ENCODE measurements around the gene HLF.
A peak's percentile ranks its signal among the peaks of the same experiment; 100 is the strongest.

HLF gene

DNA sequence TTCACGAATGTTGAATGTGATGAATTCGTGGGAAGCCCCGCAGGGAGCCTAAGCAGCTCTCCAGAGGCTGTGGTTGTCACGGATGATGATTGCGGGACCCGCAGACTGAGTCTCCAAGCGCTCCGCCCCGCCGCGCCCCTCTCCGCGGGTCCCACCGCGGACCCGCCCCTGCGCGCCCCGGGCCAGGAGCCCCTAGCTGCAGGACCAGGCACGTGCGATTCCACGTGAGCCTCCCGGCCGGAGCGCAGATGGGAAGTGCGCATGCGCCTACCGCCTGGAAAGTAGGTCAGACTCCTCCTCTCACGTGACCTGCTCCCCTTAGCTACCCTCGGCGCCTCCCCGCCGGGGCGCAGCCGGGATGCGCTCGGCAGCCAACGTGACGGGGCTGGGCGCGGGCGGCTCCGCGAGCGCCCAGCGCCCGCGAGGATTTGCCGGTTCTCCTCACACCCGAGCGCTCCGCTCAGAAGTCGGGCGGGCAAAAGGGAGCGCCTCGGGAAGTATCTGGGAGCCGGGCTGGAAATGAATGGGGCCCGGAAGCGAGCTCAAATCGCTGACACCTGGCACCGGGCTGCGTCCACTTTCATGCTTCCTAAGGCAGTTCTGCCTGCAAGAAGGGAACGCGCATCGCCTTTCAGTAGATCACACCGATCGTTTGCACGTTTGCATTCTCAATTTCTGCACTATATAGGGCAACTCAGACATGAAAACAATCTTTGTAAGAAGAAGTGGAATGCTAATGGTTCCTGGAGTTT, 26.4 kb upstream of the HLF start:
- H3K27ac Mint-ChIP-seq = peak overlapping the region; percentile 77
- peaks cover 31% of the 10 kb centered on the region for H3K27me3 Mint-ChIP-seq

GRCh38 chr17:55238931-55239297, 25.8 kb upstream of the HLF start:
- no peak for DNase-seq
- no peaks in the 10 kb centered on the region for H3K9me3 Mint-ChIP-seq
- H3K4me1 Mint-ChIP-seq = peaks cover 18% of the 10 kb centered on the region
- peak overlapping the region; percentile 77 for H3K27ac Mint-ChIP-seq
- H3K27me3 Mint-ChIP-seq = peaks cover 31% of the 10 kb centered on the region
- H3K4me3 Mint-ChIP-seq = peak overlapping the region; percentile 77
- CTCF ChIA-PET = interaction anchor here (0.7 to 1.3 kb wide), 4 partner anchors 10 to 371 kb away, joined by 3 to 4 read pairs (median 3); no protein-coding TSS in a partner anchor
- no peaks in the 10 kb centered on the region for H3K36me3 Mint-ChIP-seq

More for the DNA sequence above, 26.4 kb upstream of the HLF start:
- Mint-ChIP-seq H3K9me3 (no peaks in the 10 kb centered on the region), H3K4me1 (peaks cover 18% of the 10 kb centered on the region), H3K36me3 (no peaks in the 10 kb centered on the region), H3K4me3 (peak overlapping the region; percentile 77)
- peak; percentile 86 for DNase-seq
- CTCF ChIA-PET = interaction anchor here (0.7 to 1.8 kb wide), 6 partner anchors 9 to 372 kb away, joined by 3 to 5 read pairs (median 3); no protein-coding TSS in a partner anchor

DNA sequence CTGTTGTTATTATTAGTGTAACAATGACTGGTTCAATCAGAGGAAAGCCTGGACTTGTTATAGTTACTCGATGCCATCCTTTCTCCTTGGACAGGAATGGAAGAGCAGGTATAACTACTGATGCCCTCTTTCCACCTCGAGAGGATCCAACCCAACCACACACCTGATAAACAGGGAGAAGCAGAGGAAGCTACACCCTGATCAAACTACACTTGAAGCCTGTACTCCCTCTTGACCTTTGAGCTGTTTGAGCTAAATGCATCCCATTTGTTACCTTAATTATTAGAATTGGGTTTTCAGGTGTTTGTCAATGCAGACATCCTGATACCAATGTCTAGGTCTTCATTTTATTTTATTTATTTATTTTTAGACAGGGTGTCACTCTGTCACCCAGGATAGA, 23.7 kb upstream of the HLF start:
- Mint-ChIP-seq H3K4me3 (no peak overlapping the region), H3K27me3 (peaks cover 37% of the 10 kb centered on the region), H3K27ac (no peak overlapping the region), H3K36me3 (no peaks in the 10 kb centered on the region), H3K4me1 (peaks cover 18% of the 10 kb centered on the region), H3K9me3 (no peaks in the 10 kb centered on the region)
- no peak for DNase-seq
- CTCF ChIA-PET = no interaction called here

GRCh38 chr17:55242476-55242875, 22.3 kb upstream of the HLF start:
- peaks cover 40% of the 10 kb centered on the region for H3K27me3 Mint-ChIP-seq
- no peak overlapping the region for H3K4me3 Mint-ChIP-seq
- no peaks in the 10 kb centered on the region for H3K36me3 Mint-ChIP-seq
- H3K4me1 Mint-ChIP-seq = peaks cover 12% of the 10 kb centered on the region
- no peak for DNase-seq
- no peak overlapping the region for H3K27ac Mint-ChIP-seq
- CTCF ChIA-PET = interaction anchor here (1.1 kb wide), 1 partner anchor 274 kb away, joined by 3 read pairs; no protein-coding TSS in a partner anchor
- H3K9me3 Mint-ChIP-seq = no peaks in the 10 kb centered on the region

DNA sequence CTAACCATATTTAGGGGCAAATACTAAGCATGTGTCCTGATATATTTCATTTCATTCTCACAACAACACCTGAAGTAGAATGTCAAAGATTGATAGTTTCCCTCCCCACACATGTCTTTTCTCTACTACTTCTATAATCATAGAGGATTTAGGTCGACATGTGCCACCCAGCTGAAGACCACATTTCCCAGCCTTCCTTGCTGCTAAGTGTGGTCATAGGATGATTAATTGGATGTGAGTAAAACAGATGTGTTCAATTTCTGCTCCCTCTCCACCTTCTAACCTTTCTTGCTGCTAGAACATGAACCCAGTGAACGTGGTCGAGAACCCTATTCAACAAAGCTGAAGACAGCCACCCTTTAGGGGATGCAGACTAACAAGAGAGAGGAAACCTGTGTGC, 18.8 kb upstream of the HLF start:
- no peak overlapping the region for H3K27ac Mint-ChIP-seq
- H3K27me3 Mint-ChIP-seq = peaks cover 27% of the 10 kb centered on the region
- no peak overlapping the region for H3K4me3 Mint-ChIP-seq
- CTCF ChIA-PET = interaction anchor here (1.1 kb wide), 1 partner anchor 18 kb away, joined by 3 read pairs; the partner anchor contains the start of gene HLF
- H3K36me3 Mint-ChIP-seq = no peaks in the 10 kb centered on the region
- no peaks in the 10 kb centered on the region for H3K9me3 Mint-ChIP-seq
- no peaks in the 10 kb centered on the region for H3K4me1 Mint-ChIP-seq
- no peak for DNase-seq

GRCh38 chr17:55246583-55246982, 18.2 kb upstream of the HLF start:
- Mint-ChIP-seq H3K36me3 (no peaks in the 10 kb centered on the region), H3K27me3 (peaks cover 24% of the 10 kb centered on the region), H3K27ac (no peak overlapping the region), H3K9me3 (no peaks in the 10 kb centered on the region), H3K4me3 (no peak overlapping the region), H3K4me1 (no peaks in the 10 kb centered on the region)
- DNase-seq = no peak
- CTCF ChIA-PET = interaction anchor here (1.1 kb wide), 1 partner anchor 18 kb away, joined by 3 read pairs; the partner anchor contains the start of gene HLF

GRCh38 chr17:55248077-55248476, 16.7 kb upstream of the HLF start:
- no peaks in the 10 kb centered on the region for H3K4me1 Mint-ChIP-seq
- no peak overlapping the region for H3K4me3 Mint-ChIP-seq
- no peak overlapping the region for H3K27ac Mint-ChIP-seq
- peaks cover 21% of the 10 kb centered on the region for H3K27me3 Mint-ChIP-seq
- no peaks in the 10 kb centered on the region for H3K36me3 Mint-ChIP-seq
- no peak for DNase-seq
- no peaks in the 10 kb centered on the region for H3K9me3 Mint-ChIP-seq
- CTCF ChIA-PET = no interaction called here

- Mint-ChIP-seq H3K36me3 (no peaks in the 10 kb centered on the region), H3K27me3 (peaks cover 19% of the 10 kb centered on the region), H3K9me3 (no peaks in the 10 kb centered on the region), H3K4me1 (no peaks in the 10 kb centered on the region), H3K27ac (no peak overlapping the region), H3K4me3 (no peak overlapping the region)
- DNase-seq = no peak
- CTCF ChIA-PET = no interaction called here
Measured at GRCh38 chr17:55249861-55250260, 14.9 kb upstream of the HLF start.

DNA sequence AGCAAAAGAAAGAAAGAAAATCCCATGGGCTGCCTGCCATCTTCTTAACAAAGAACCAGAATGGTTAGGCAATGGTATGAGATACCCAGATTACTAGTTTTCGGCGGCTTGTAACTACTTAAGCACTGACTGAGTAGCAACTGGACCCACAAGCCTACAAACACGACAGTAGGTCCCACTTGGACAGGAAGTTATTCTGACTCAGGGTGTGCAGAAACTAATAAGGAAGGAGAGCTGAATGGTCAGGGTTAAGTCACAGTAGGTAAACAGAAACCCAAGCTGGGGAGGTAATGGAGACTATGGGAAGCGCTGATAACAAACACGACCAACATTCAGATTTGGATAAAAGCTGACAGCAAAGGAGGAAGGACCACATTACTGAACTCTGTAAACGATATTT, 10.4 kb upstream of the HLF start:
- Mint-ChIP-seq H3K4me1 (no peaks in the 10 kb centered on the region), H3K4me3 (no peak overlapping the region), H3K9me3 (no peaks in the 10 kb centered on the region), H3K27me3 (peaks cover 26% of the 10 kb centered on the region), H3K27ac (no peak overlapping the region), H3K36me3 (no peaks in the 10 kb centered on the region)
- no peak for DNase-seq
- CTCF ChIA-PET = interaction anchor here (1.2 kb wide), 1 partner anchor 258 kb away, joined by 3 read pairs; no protein-coding TSS in a partner anchor

DNA sequence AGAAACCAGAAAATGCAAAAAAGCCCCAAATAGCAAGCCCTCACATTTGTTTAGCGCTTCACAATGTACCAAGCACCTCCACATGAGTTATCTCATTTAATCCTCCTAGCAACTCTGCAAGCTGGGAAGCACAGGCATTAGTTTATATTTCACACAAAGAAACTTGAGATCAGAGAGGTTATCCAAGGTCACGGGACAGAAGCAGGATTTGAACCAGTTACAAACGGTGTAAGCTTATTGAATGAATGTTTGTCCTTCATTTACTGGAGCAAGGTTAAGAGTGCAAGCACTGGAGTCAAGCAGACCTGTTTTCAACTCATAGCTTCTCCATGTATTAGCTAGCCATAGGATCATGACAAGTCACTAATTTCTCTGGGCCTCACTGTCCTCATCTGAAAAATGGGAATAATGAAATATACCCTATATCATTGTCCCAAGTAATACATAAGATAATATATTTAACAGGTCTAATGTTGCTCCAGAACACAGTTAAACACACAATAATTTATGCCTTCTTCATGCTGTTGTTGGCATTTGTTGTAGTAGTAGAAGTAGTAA, 6.1 kb upstream of the HLF start:
- CTCF ChIA-PET = no interaction called here

GRCh38 chr17:55259684-55260111, 5.1 kb upstream of the HLF start:
- H3K9me3 Mint-ChIP-seq = peaks cover 2% of the 10 kb centered on the region
- H3K27ac Mint-ChIP-seq = no peak overlapping the region
- CTCF ChIA-PET = no interaction called here
- no peak for DNase-seq
- H3K36me3 Mint-ChIP-seq = no peaks in the 10 kb centered on the region
- peaks cover 64% of the 10 kb centered on the region for H3K27me3 Mint-ChIP-seq
- peaks cover 14% of the 10 kb centered on the region for H3K4me1 Mint-ChIP-seq
- H3K4me3 Mint-ChIP-seq = no peak overlapping the region

More for the DNA sequence above, 6.1 kb upstream of the HLF start:
- no peak for DNase-seq
- peaks cover 4% of the 10 kb centered on the region for H3K4me1 Mint-ChIP-seq
- peaks cover 54% of the 10 kb centered on the region for H3K27me3 Mint-ChIP-seq
- no peak overlapping the region for H3K27ac Mint-ChIP-seq
- peaks cover 2% of the 10 kb centered on the region for H3K9me3 Mint-ChIP-seq
- no peak overlapping the region for H3K4me3 Mint-ChIP-seq
- no peaks in the 10 kb centered on the region for H3K36me3 Mint-ChIP-seq

GRCh38 chr17:55261311-55261710, 3.4 kb upstream of the HLF start:
- no peak overlapping the region for H3K4me3 Mint-ChIP-seq
- peaks cover 20% of the 10 kb centered on the region for H3K4me1 Mint-ChIP-seq
- H3K27ac Mint-ChIP-seq = no peak overlapping the region
- H3K9me3 Mint-ChIP-seq = peaks cover 2% of the 10 kb centered on the region
- CTCF ChIA-PET = interaction anchor here (0.6 kb wide), 1 partner anchor 21 kb away, joined by 3 read pairs; no protein-coding TSS in a partner anchor
- DNase-seq = no peak
- peaks cover 66% of the 10 kb centered on the region for H3K27me3 Mint-ChIP-seq
- no peaks in the 10 kb centered on the region for H3K36me3 Mint-ChIP-seq

DNA sequence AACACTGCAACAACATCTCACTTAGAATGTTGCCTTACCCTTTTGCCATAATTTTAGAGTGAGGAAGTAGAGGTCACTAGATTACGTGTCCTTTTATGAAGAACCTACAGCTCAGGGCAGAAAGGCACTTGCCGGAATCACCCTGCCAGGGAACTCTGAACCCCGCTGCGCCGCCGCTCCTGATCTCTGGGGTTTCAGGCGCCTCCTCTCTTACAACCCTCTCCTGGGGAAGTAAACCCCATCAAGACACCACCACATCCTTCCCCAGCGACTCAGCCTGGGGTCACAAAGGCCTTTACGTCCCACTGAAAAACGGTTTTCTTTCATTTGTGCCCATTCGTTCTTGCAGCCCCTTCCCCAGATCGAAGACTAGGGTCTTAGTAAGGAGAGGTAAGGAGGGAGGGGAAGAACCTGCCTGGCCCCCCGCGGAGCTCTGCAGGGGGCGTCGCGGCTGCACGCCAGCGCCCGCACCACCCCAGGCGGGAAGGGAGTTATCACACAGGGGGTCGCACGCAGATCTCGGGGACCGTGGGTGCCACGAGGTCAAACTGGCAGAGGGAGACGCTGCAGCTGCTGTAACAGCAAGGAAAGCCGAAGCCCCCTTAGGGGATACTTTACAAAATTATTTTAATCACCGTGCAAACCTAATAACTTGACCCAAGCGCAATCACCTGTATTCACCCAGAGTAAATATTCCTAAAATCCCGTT, 1.0 kb upstream of the HLF start:
- Mint-ChIP-seq H3K4me3 (peak overlapping the region; percentile 59), H3K27me3 (peaks cover 89% of the 10 kb centered on the region), H3K27ac (peak overlapping the region; percentile 59), H3K9me3 (peaks cover 2% of the 10 kb centered on the region), H3K4me1 (peaks cover 20% of the 10 kb centered on the region), H3K36me3 (no peaks in the 10 kb centered on the region)
- peak; percentile 31 for DNase-seq
- CTCF ChIA-PET = interaction anchor here (0.7 to 1.3 kb wide), 4 partner anchors 18 to 205 kb away, joined by 3 to 5 read pairs (median 3); no protein-coding TSS in a partner anchor

GRCh38 chr17:55264278-55264644, 499 bp upstream of the HLF start:
- Mint-ChIP-seq H3K27me3 (peaks cover 90% of the 10 kb centered on the region), H3K27ac (no peak overlapping the region)

More at GRCh38 chr17:55264278-55264644, 499 bp upstream of the HLF start:
- Mint-ChIP-seq H3K4me1 (peaks cover 20% of the 10 kb centered on the region), H3K9me3 (peaks cover 2% of the 10 kb centered on the region), H3K4me3 (peak overlapping the region; percentile 59), H3K36me3 (no peaks in the 10 kb centered on the region)
- CTCF ChIA-PET = interaction anchor here (0.7 to 1.3 kb wide), 4 partner anchors 18 to 205 kb away, joined by 3 to 5 read pairs (median 3); no protein-coding TSS in a partner anchor
- DNase-seq = no peak

All from activated naive CD4-positive, alpha-beta T cell treated with anti-CD3 and anti-CD28 coated beads, Interleukin-2, amount 10 ng/mL, durations not matched to agents 7 days and 5 days (primary cell).